ENCODE results near the gene UCMA.

GRCh38 chr10:13201132-13201531, 33.0 kb downstream of the UCMA start:
- TF ChIP-seq CTCF (IDR thresholded peaks at IDR 0.05; ENCODE audit: low read depth, low read length), result no peak
- TF ChIP-seq EZH2phosphoT487 (IDR thresholded peaks at IDR 0.05; ENCODE audit: low read depth), result no peak
